ENCODE results near the gene XYLT2. TPM values are rescaled to one million over a fixed set of nuclear protein-coding genes. Genes with fewer than 3 reads are reported as not detected.

The XYLT2 gene
- total RNA-seq, 2 experiments from 2014 or later = 22.5 to 25.5 TPM

GRCh38 chr17:50396261-50397110 is 50.6 kb downstream of the XYLT2 start:
- intact Hi-C loops (cut with micrococcal nuclease; ENCODE audit: unreplicated experiment) = loop anchor here (1.0 to 2.0 kb wide), 2 partner anchors 24 to 82 kb away; partner anchors contain the start of gene RSAD1

DNA sequence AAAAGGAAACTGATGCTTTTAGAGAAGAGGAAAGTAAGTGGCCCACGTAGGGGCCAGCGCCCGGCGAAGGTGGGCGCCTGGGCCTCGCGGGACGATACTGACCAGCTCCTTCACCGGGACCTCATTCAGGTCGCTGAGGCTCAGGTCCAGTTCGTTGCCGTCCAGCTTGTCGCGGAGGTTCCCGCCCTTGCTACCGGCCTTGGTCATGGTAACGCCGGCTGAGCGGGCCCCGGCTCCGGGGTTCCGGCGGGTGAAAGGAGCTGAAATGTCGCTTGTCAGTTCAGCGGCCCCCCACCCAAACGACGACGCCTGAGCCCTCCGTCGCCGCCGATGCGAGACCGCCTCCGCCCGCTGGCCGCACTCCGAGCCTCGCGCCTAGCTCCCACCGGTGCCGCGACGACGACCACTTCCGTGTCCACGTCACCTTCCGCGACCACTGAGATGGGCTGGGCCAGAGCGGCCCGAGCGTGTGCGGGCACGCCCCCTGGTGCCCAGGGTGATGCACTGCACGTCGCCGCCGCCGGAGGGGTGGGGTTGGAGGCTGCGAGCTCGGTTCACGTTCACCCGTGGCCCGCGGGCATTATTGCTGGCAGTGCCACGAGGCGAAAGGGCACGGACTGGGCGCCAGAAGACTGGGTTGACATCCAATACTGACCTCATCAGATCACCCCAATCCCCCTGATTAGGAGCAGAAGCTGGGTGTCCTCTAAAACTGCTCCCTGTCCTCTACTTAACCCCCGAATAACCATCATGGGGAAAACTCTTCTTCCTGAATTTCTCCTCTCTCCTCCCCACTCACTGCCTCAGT is 51.4 kb downstream of the XYLT2 start, which contains the start of gene LRRC59:
LRRC59 (minus strand) TSS at position 413 of the 808 bp plus-strand sequence; CDS start at position 207, 206 bp downstream.
- peak within 1 kb of the TSS; percentile 86 for H2AFZ ChIP-seq (ENCODE audit: low read length)
- TF ChIP-seq, protein P1, sequence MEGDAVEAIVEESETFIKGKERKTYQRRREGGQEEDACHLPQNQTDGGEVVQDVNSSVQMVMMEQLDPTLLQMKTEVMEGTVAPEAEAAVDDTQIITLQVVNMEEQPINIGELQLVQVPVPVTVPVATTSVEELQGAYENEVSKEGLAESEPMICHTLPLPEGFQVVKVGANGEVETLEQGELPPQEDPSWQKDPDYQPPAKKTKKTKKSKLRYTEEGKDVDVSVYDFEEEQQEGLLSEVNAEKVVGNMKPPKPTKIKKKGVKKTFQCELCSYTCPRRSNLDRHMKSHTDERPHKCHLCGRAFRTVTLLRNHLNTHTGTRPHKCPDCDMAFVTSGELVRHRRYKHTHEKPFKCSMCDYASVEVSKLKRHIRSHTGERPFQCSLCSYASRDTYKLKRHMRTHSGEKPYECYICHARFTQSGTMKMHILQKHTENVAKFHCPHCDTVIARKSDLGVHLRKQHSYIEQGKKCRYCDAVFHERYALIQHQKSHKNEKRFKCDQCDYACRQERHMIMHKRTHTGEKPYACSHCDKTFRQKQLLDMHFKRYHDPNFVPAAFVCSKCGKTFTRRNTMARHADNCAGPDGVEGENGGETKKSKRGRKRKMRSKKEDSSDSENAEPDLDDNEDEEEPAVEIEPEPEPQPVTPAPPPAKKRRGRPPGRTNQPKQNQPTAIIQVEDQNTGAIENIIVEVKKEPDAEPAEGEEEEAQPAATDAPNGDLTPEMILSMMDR (conservative IDR thresholded peaks at IDR 0.05; ENCODE audit: low read length) = peak; percentile 82
- TF ChIP-seq EZH2phosphoT487 (IDR thresholded peaks at IDR 0.05; ENCODE audit: borderline replicate concordance, low read depth, low read length) = no peak
- POLR2A ChIA-PET = interaction anchor here (0.5 to 3.6 kb wide), 7 partner anchors 24 to 362 kb away, joined by 3 to 33 read pairs (median 6); partner anchors contain the start of genes ACSF2, EME1 and MRPL27
- peak within 1 kb of the TSS; percentile 84 for H3K4me3 ChIP-seq (ENCODE audit: low read depth, low read length, poor library complexity, severe bottlenecking)
- peak within 1 kb of the TSS; percentile 97 for H3K4me2 ChIP-seq (ENCODE audit: low read length)
- CTCF ChIA-PET (ENCODE audit: unreplicated experiment) = interaction anchor here (0.6 to 1.8 kb wide), 10 partner anchors 23 to 85 kb away, joined by 3 to 7 read pairs (median 4); partner anchors contain the start of genes EME1 and RSAD1
- peaks cover 14% of the 10 kb centered on the region; the same call in 1 of the 2 replicates for H4K20me1 ChIP-seq (ENCODE audit: insufficient read depth, low read length)
- peaks cover 30% of the 10 kb centered on the region for H3K79me2 ChIP-seq (ENCODE audit: insufficient read depth, low read depth, low read length)
- BruUV-seq (replicated peaks) = no TSS peak
- H3K9me3 ChIP-seq (ENCODE audit: low read length) = no peaks in the 10 kb centered on the region
- DNase-seq (ENCODE audit: low spot score) = peak; percentile 90
- H3K9me2 ChIP-seq (ENCODE audit: insufficient read depth, low read length) = no peaks in the 10 kb centered on the region
- peaks cover 24% of the 10 kb centered on the region for H3K4me1 ChIP-seq (ENCODE audit: insufficient read depth, low read length, poor library complexity, severe bottlenecking)
- H3K27ac ChIP-seq (ENCODE audit: low read depth, low read length, poor library complexity, severe bottlenecking) = peak within 1 kb of the TSS; percentile 4
- H3K36me3 ChIP-seq (ENCODE audit: insufficient read depth, low read length) = peaks cover 32% of the 10 kb centered on the region
- intact Hi-C loops (cut with micrococcal nuclease; ENCODE audit: unreplicated experiment) = loop anchor here (1.0 to 2.0 kb wide), 2 partner anchors 25 to 81 kb away; partner anchors contain the start of gene RSAD1

More at GRCh38 chr17:50396261-50397110, 50.6 kb downstream of the XYLT2 start:
- Histone ChIP-seq H3K36me3 (ENCODE audit: insufficient read depth, low read length) (peaks cover 40% of the 10 kb centered on the region), H4K20me1 (ENCODE audit: insufficient read depth, low read length) (peaks cover 14% of the 10 kb centered on the region; the same call in 1 of the 2 replicates), H3K4me3 (ENCODE audit: low read depth, low read length, poor library complexity, severe bottlenecking) (peak overlapping the region; percentile 84), H3K4me2 (ENCODE audit: low read length) (peak overlapping the region; percentile 97), H3K27ac (ENCODE audit: low read depth, low read length, poor library complexity, severe bottlenecking) (peak overlapping the region; percentile 4), H3K9me3 (ENCODE audit: low read length) (no peaks in the 10 kb centered on the region), H3K9me2 (ENCODE audit: insufficient read depth, low read length) (no peaks in the 10 kb centered on the region), H2AFZ (ENCODE audit: low read length) (no peak overlapping the region), H3K4me1 (ENCODE audit: insufficient read depth, low read length, poor library complexity, severe bottlenecking) (peaks cover 32% of the 10 kb centered on the region), H3K79me2 (ENCODE audit: insufficient read depth, low read depth, low read length) (peaks cover 30% of the 10 kb centered on the region)
- TF ChIP-seq, protein P1 (conservative IDR thresholded peaks at IDR 0.05; ENCODE audit: low read length) = no peak
- TF ChIP-seq EZH2phosphoT487 (IDR thresholded peaks at IDR 0.05; ENCODE audit: borderline replicate concordance, low read depth, low read length) = no peak
- ChIA-PET CTCF (ENCODE audit: unreplicated experiment) (interaction anchor here (0.6 to 1.8 kb wide), 8 partner anchors 25 to 84 kb away, joined by 3 to 7 read pairs (median 4); partner anchors contain the start of gene RSAD1), POLR2A (interaction anchor here (0.6 to 3.6 kb wide), 7 partner anchors 23 to 56 kb away, joined by 3 to 33 read pairs (median 6); partner anchors contain the start of genes ACSF2, EME1 and MRPL27)
- no peak for DNase-seq (ENCODE audit: low spot score)
- no TSS peak for BruUV-seq (replicated peaks)

All from OCI-LY7 (cell line).